ENCODE data around the gene SVOP.

DNA sequence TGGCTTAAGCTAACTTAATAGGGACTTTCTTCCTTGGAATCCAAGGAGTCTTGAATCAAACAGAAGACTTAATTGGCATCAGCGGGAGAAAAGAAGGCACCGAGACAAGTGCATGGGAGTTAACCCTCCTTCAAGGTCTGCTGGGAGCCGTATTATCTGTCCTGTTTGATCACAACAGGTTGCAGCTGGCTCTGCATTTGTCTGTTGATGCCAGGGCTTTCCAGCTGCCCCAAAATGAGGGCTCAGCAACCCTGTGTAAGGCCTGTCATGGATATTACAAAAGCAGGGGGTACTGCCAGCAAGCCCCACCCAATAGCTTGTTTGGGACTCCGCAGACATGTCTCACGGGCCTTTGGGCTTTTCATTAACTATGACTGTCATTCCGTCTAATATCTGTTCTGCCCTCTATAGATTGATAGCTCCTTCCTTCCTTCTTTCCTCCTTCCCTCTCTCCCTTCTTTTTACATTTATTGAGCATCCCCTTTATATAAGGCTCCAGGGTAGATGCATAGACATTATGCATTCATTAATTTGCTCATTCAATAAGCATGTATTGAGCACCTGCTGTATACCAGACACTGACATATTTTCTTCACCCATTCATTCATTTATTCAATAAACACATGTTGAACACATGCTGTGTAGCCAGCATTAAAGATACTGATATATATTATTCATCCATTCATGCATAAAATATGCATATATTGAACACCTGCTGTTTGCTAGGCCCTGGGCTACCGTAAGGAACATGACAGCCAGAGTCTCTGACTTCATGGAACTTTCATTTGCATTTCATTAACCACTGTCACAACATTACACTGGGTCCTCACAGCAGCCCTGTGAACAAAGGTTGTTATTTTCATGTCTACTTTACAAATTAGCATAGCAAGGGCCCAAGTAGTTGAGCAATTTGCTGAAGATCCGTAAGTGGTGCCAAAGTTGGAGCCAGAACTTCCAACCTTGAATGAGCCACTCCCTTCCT lies 56.2 kb downstream of the SVOP start:
- TF ChIP-seq POLR2A (IDR thresholded peaks at IDR 0.05) = no peak
- TF ChIP-seq, protein P1, sequence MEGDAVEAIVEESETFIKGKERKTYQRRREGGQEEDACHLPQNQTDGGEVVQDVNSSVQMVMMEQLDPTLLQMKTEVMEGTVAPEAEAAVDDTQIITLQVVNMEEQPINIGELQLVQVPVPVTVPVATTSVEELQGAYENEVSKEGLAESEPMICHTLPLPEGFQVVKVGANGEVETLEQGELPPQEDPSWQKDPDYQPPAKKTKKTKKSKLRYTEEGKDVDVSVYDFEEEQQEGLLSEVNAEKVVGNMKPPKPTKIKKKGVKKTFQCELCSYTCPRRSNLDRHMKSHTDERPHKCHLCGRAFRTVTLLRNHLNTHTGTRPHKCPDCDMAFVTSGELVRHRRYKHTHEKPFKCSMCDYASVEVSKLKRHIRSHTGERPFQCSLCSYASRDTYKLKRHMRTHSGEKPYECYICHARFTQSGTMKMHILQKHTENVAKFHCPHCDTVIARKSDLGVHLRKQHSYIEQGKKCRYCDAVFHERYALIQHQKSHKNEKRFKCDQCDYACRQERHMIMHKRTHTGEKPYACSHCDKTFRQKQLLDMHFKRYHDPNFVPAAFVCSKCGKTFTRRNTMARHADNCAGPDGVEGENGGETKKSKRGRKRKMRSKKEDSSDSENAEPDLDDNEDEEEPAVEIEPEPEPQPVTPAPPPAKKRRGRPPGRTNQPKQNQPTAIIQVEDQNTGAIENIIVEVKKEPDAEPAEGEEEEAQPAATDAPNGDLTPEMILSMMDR (IDR thresholded peaks at IDR 0.05) = no peak

Data from breast epithelium (tissue), 3 donors.